HEK293 (cell line): ENCODE results near the gene PIN1.
A peak's percentile ranks its signal among the peaks of the same experiment; 100 is the strongest.

ENCODE experiments used
- CTCF ChIA-PET: fragments of 350-600 bp; formaldehyde crosslinking; extraction: SDS; loops from one replicate; lab custom pipeline; 2021; ENCODE audit warnings: antibody characterized with exemption; lab: Yijun Ruan, JAX
- POLR2A ChIA-PET: fragments of 300-600 bp; formaldehyde crosslinking; extraction: SDS; loops from one replicate; lab custom pipeline; 2020; ENCODE audit warnings: antibody characterized with exemption, inconsistent platforms; lab: Yijun Ruan, JAX
- H3K27ac ChIP-seq: fragments of 200-500 bp; sonication (Bioruptor generic); 2 replicates; pipeline ENCODE4 v1.5.1; 2014; ENCODE audit warnings: low read depth, low read length, control low read depth, inconsistent platforms; ENCODE audit errors: extremely low read depth
- H3K36me3 ChIP-seq, 2 experiments: fragments of 200-500 bp in 1 of 2; sonication (Bioruptor generic) in 1 of 2; 1 replicate in 1 of 2; 2 replicates in 1 of 2; pipeline ENCODE4 v1.5.1; 2014 to 2017; ENCODE audit warnings: inconsistent platforms in 2 of 2, low read length in 2 of 2; ENCODE audit not compliant: control insufficient read depth in 2 of 2, insufficient read depth in 1 of 2
- H3K4me1 ChIP-seq: fragments of 200-500 bp; sonication (Bioruptor generic); 2 replicates; pipeline ENCODE4 v1.5.1; 2014; ENCODE audit warnings: mild to moderate bottlenecking, low read length, inconsistent platforms; ENCODE audit not compliant: control insufficient read depth, insufficient read depth
- H3K4me3 ChIP-seq: 2 replicates; pipeline ENCODE4 v1.5.1; 2011; ENCODE audit warnings: low read depth, mild to moderate bottlenecking, control low read depth, low read length, moderate library complexity
- H3K9me3 ChIP-seq: fragments of 200-500 bp; sonication (Bioruptor generic); 2 replicates; pipeline ENCODE4 v1.5.1; 2014; ENCODE audit warnings: low read depth, low read length, inconsistent platforms; ENCODE audit not compliant: control insufficient read depth, insufficient read depth
- CTCF ChIP-seq: fragments of 450-650 bp; formaldehyde crosslinking; IDR thresholded peaks from 2 replicates; pipeline ENCODE4 v1.5.1; 2016; ENCODE audit warnings: missing biosample characterization, missing genetic modification characterization
- HOXA7 ChIP-seq: sonication (generic); formaldehyde crosslinking; IDR thresholded peaks from 2 replicates; pipeline ENCODE4 v1.8.1; 2022; ENCODE audit warnings: missing genetic modification reagents, borderline replicate concordance
- KLF10 ChIP-seq: fragments of 450-650 bp; IDR thresholded peaks from 2 replicates; pipeline ENCODE4 v1.5.1; 2018; ENCODE audit warnings: missing biosample characterization, mild to moderate bottlenecking, missing genetic modification characterization
- KLF9 ChIP-seq: fragments of 450-650 bp; formaldehyde crosslinking; IDR thresholded peaks from 2 replicates; pipeline ENCODE4 v1.5.1; 2016; ENCODE audit warnings: missing biosample characterization, missing genetic modification characterization, low read depth
- PRDM1 ChIP-seq: fragments of 450-650 bp; formaldehyde crosslinking; IDR thresholded peaks from 2 replicates; pipeline ENCODE4; 2016; ENCODE audit warnings: missing biosample characterization, missing genetic modification characterization
- RBAK ChIP-seq: fragments of 450-650 bp; formaldehyde crosslinking; IDR thresholded peaks from 2 replicates; pipeline ENCODE4 v1.5.1; 2016; ENCODE audit warnings: missing biosample characterization, missing genetic modification characterization
- SCRT1 ChIP-seq: fragments of 450-650 bp; formaldehyde crosslinking; IDR thresholded peaks from 2 replicates; pipeline ENCODE4 v1.5.1; 2016; ENCODE audit warnings: missing biosample characterization, missing genetic modification characterization, borderline replicate concordance
- SP3 ChIP-seq: fragments of 450-650 bp; formaldehyde crosslinking; IDR thresholded peaks from 2 replicates; pipeline ENCODE4 v1.5.1; 2016; ENCODE audit warnings: missing biosample characterization, missing genetic modification characterization
- SP7 ChIP-seq: fragments of 450-650 bp; formaldehyde crosslinking; IDR thresholded peaks from 2 replicates; pipeline ENCODE4 v1.5.1; 2016; ENCODE audit warnings: missing biosample characterization, missing genetic modification characterization
- ZEB2 ChIP-seq: fragments of 450-650 bp; formaldehyde crosslinking; IDR thresholded peaks from 2 replicates; pipeline ENCODE4 v1.5.1; 2016; ENCODE audit warnings: missing biosample characterization, missing genetic modification characterization
- ZFP3 ChIP-seq: fragments of 450-650 bp; formaldehyde crosslinking; IDR thresholded peaks from 2 replicates; pipeline ENCODE4 v1.5.1; 2016; ENCODE audit warnings: low read depth, missing biosample characterization, missing genetic modification characterization
- ZNF248 ChIP-seq: fragments of 450-650 bp; formaldehyde crosslinking; IDR thresholded peaks from 2 replicates; pipeline ENCODE4 v1.5.1; 2017; ENCODE audit warnings: missing biosample characterization, missing genetic modification characterization
- ZNF274 ChIP-seq, 2 experiments: fragments of 200-500 bp in 1 of 2; fragments of 450-650 bp in 1 of 2; sonication (Bioruptor generic) in 1 of 2; formaldehyde crosslinking in 1 of 2; IDR thresholded peaks; 2 replicates each; pipeline versions ENCODE4 v1.5.1 to v1.6.1; 2014 to 2016; ENCODE audit warnings: borderline replicate concordance in 1 of 2, inconsistent platforms in 1 of 2, low read length in 1 of 2, missing biosample characterization in 1 of 2, missing genetic modification characterization in 1 of 2
- ZNF292 ChIP-seq: fragments of 450-650 bp; formaldehyde crosslinking; IDR thresholded peaks from 2 replicates; pipeline ENCODE4 v1.5.1; 2016; ENCODE audit warnings: low read depth, missing biosample characterization, missing genetic modification characterization, borderline replicate concordance
- ZNF600 ChIP-seq: fragments of 450-650 bp; formaldehyde crosslinking; IDR thresholded peaks from 2 replicates; pipeline ENCODE4 v1.5.1; 2016; ENCODE audit warnings: missing biosample characterization, missing genetic modification characterization
- ZNF692 ChIP-seq: fragments of 450-650 bp; formaldehyde crosslinking; IDR thresholded peaks from 2 replicates; pipeline ENCODE4 v1.5.1; 2016; ENCODE audit warnings: missing biosample characterization, missing genetic modification characterization
- ZNF843 ChIP-seq: fragments of 450-650 bp; formaldehyde crosslinking; IDR thresholded peaks from 2 replicates; pipeline ENCODE4 v1.5.1; 2016; ENCODE audit warnings: missing biosample characterization, missing genetic modification characterization
- TF ChIP-seq, protein P1 (sequence below): fragments of 450-650 bp; formaldehyde crosslinking; optimal IDR thresholded peaks from 2 replicates; pipeline ENCODE3; 2016; ENCODE audit warnings: missing biosample characterization, mild to moderate bottlenecking, missing genetic modification characterization
- TF ChIP-seq, protein P2 (sequence below): fragments of 450-650 bp; formaldehyde crosslinking; IDR thresholded peaks from 2 replicates; pipeline ENCODE4 v1.5.1; 2016; ENCODE audit warnings: missing biosample characterization, missing genetic modification characterization, borderline replicate concordance
- TF ChIP-seq, protein P3 (sequence below): fragments of 450-650 bp; formaldehyde crosslinking; IDR thresholded peaks from 2 replicates; pipeline ENCODE4 v1.5.1; 2016; ENCODE audit warnings: missing biosample characterization, missing genetic modification characterization

The PIN1 gene

GRCh38 chr19:9793071-9793591, 42.0 kb upstream of the PIN1 start:
- H3K4me1 ChIP-seq = no peaks in the 10 kb centered on the region
- H3K4me3 ChIP-seq = peak overlapping the region; percentile 25; the same call in 1 of the 2 replicates
- no peak overlapping the region for H3K27ac ChIP-seq
- TF ChIP-seq KLF10 (tag by site-specific recombination) (no peak), HOXA7 (no peak), ZEB2 (tag by site-specific recombination) (no peak), ZNF274 (IDR thresholded peaks at IDR 0.05; ENCODE audit: low read length) (no peak), ZNF274 (tag by site-specific recombination; IDR thresholded peaks at IDR 0.05; ENCODE audit: borderline replicate concordance) (no peak), ZNF292 (tag by site-specific recombination) (no peak), ZNF692 (tag by site-specific recombination) (no peak), SCRT1 (tag by site-specific recombination) (no peak), ZNF843 (no peak)
- TF ChIP-seq, protein P1, sequence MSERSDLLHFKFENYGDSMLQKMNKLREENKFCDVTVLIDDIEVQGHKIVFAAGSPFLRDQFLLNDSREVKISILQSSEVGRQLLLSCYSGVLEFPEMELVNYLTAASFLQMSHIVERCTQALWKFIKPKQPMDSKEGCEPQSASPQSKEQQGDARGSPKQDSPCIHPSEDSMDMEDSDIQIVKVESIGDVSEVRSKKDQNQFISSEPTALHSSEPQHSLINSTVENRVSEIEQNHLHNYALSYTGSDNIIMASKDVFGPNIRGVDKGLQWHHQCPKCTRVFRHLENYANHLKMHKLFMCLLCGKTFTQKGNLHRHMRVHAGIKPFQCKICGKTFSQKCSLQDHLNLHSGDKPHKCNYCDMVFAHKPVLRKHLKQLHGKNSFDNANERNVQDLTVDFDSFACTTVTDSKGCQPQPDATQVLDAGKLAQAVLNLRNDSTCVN = no peak
- TF ChIP-seq, protein P2, sequence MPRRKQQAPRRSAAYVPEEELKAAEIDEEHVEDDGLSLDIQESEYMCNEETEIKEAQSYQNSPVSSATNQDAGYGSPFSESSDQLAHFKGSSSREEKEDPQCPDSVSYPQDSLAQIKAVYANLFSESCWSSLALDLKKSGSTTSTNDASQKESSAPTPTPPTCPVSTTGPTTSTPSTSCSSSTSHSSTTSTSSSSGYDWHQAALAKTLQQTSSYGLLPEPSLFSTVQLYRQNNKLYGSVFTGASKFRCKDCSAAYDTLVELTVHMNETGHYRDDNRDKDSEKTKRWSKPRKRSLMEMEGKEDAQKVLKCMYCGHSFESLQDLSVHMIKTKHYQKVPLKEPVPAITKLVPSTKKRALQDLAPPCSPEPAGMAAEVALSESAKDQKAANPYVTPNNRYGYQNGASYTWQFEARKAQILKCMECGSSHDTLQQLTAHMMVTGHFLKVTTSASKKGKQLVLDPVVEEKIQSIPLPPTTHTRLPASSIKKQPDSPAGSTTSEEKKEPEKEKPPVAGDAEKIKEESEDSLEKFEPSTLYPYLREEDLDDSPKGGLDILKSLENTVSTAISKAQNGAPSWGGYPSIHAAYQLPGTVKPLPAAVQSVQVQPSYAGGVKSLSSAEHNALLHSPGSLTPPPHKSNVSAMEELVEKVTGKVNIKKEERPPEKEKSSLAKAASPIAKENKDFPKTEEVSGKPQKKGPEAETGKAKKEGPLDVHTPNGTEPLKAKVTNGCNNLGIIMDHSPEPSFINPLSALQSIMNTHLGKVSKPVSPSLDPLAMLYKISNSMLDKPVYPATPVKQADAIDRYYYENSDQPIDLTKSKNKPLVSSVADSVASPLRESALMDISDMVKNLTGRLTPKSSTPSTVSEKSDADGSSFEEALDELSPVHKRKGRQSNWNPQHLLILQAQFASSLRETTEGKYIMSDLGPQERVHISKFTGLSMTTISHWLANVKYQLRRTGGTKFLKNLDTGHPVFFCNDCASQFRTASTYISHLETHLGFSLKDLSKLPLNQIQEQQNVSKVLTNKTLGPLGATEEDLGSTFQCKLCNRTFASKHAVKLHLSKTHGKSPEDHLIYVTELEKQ (tag by site-specific recombination) = no peak
- ChIA-PET POLR2A (interaction anchor here (0.8 to 1.3 kb wide), 2 partner anchors 13 to 26 kb away, joined by 3 to 7 read pairs; partner anchors contain the start of gene FBXL12), CTCF (interaction anchor here (1.2 to 1.3 kb wide), 2 partner anchors 168 to 206 kb away, joined by 5 to 7 read pairs; no protein-coding TSS in a partner anchor)
- no peaks in the 10 kb centered on the region for H3K36me3 ChIP-seq
- no peaks in the 10 kb centered on the region for H3K9me3 ChIP-seq

- Histone ChIP-seq H3K9me3 (no peaks in the 10 kb centered on the region), H3K4me1 (no peaks in the 10 kb centered on the region), H3K27ac (no peak overlapping the region), H3K4me3 (no peak overlapping the region), H3K36me3 (no peaks in the 10 kb centered on the region; a peak in 1 of 3 replicates)
- ChIA-PET CTCF (interaction anchor here (0.6 to 2.6 kb wide), 27 partner anchors 11 to 661 kb away, joined by 3 to 46 read pairs (median 4); partner anchors contain the start of genes FBXL12 and ZNF846), POLR2A (interaction anchor here (1.3 kb wide), 1 partner anchor 28 kb away, joined by 5 read pairs; the partner anchor contains the start of gene ZNF846)
- TF ChIP-seq SP3 (tag by site-specific recombination) = peak; percentile 20; the same call in 1 of the 2 replicates
- no peak for TF ChIP-seq HOXA7
- TF ChIP-seq PRDM1 (tag by site-specific recombination) = peak; percentile 78
- peak; percentile 47; the same call in 1 of the 2 replicates for TF ChIP-seq CTCF (tag by site-specific recombination)
- TF ChIP-seq, protein P3, sequence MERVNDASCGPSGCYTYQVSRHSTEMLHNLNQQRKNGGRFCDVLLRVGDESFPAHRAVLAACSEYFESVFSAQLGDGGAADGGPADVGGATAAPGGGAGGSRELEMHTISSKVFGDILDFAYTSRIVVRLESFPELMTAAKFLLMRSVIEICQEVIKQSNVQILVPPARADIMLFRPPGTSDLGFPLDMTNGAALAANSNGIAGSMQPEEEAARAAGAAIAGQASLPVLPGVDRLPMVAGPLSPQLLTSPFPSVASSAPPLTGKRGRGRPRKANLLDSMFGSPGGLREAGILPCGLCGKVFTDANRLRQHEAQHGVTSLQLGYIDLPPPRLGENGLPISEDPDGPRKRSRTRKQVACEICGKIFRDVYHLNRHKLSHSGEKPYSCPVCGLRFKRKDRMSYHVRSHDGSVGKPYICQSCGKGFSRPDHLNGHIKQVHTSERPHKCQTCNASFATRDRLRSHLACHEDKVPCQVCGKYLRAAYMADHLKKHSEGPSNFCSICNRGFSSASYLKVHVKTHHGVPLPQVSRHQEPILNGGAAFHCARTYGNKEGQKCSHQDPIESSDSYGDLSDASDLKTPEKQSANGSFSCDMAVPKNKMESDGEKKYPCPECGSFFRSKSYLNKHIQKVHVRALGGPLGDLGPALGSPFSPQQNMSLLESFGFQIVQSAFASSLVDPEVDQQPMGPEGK (tag by site-specific recombination) = no peak
- TF ChIP-seq SP7 (tag by site-specific recombination) = 0 out of 2 replicates have a peak, but pooled peaks have one; percentile 28
- TF ChIP-seq ZFP3 (tag by site-specific recombination) = no peak
- TF ChIP-seq RBAK = no peak
- TF ChIP-seq KLF9 (tag by site-specific recombination) = 0 out of 2 replicates have a peak, but pooled peaks have one; percentile 18
- TF ChIP-seq ZNF248 (tag by site-specific recombination) = no peak
- peak; percentile 43; the same call in 1 of the 2 replicates for TF ChIP-seq ZNF600 (tag by site-specific recombination)
- no peak for TF ChIP-seq ZNF692 (tag by site-specific recombination)
These were observed 38.9 kb upstream of the PIN1 start for GRCh38 chr19:9796113-9796773.
